ENCODE measurements around the gene ROR2. TPM values are rescaled to one million over a fixed set of nuclear protein-coding genes. Genes with fewer than 3 reads are reported as not detected.

ROR2 gene
- total RNA-seq, 1 donor from 2014 or later: 14.9 TPM

DNA sequence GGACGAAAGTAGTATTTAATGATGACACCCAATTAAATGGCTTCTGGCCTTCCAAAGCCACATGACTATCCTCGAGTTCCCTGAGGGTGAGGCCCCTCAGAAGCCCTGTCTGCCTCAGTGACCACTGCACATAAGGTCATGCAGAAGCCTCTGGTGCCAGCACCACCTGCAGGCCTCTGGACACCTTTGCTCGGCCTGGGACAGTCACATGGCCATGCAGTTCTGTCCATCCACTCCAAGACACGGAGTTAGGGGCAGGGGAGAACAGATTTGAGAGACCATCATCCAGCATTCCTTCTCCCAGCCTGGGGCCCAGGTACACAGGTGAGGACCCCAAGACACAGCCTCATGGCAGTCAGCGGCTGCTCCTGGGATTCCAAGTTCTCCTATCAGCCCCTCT lies 145.0 kb downstream of the ROR2 start:
- H3K4me1 Mint-ChIP-seq: peaks cover 23% of the 10 kb centered on the region
- no peak overlapping the region for H3K4me3 Mint-ChIP-seq
- no peak for DNase-seq (ENCODE audit: low read depth, low spot score)
- no peaks in the 10 kb centered on the region for H3K36me3 Mint-ChIP-seq (ENCODE audit: low read depth)
- H3K9me3 Mint-ChIP-seq: no peaks in the 10 kb centered on the region
- H3K27me3 Mint-ChIP-seq (ENCODE audit: low read depth): no peaks in the 10 kb centered on the region
- TF ChIP-seq, protein P1, sequence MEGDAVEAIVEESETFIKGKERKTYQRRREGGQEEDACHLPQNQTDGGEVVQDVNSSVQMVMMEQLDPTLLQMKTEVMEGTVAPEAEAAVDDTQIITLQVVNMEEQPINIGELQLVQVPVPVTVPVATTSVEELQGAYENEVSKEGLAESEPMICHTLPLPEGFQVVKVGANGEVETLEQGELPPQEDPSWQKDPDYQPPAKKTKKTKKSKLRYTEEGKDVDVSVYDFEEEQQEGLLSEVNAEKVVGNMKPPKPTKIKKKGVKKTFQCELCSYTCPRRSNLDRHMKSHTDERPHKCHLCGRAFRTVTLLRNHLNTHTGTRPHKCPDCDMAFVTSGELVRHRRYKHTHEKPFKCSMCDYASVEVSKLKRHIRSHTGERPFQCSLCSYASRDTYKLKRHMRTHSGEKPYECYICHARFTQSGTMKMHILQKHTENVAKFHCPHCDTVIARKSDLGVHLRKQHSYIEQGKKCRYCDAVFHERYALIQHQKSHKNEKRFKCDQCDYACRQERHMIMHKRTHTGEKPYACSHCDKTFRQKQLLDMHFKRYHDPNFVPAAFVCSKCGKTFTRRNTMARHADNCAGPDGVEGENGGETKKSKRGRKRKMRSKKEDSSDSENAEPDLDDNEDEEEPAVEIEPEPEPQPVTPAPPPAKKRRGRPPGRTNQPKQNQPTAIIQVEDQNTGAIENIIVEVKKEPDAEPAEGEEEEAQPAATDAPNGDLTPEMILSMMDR (conservative IDR thresholded peaks at IDR 0.05): no peak
- H3K27ac Mint-ChIP-seq (ENCODE audit: unreplicated experiment): no peak overlapping the region

DNA sequence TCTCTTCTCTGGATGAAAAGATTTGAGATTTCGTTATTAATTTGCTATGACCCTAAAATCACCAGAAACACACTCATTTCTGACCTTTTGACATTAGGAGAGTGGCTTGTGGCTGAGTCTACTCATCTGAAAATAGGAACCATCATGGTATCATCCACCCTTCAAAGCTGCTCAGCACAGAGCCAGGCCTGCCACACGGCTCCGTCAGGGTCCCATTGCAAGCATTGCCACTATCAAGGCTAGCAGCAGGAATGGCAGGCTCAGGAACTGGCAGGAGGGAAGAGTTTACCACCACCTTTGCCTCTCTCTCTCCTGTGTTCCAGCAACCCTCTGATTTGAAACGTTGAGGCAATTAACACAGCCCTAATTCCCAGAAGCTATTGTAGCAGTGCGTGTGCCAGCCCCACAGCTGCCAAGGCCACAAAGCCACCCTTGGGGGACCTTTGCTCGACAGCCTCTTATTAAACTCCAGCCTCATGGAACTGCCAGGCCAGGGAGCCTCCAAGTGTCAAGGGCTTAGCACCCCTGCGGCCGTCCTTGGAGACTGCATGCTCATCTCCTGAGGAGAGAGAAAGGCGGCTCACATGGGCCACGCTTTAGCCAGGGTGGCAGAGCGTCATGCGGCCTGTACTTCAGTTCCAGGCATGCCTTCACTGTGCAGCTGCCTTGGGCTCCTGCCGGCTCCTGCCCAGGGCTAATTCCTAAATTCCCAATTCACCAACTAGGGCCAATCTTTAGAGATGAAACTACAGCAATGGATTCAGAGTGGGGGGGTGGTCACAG lies 145.9 kb downstream of the ROR2 start:
- TF ChIP-seq, protein P1 (conservative IDR thresholded peaks at IDR 0.05): no peak
- H3K4me1 Mint-ChIP-seq: peaks cover 24% of the 10 kb centered on the region
- no peaks in the 10 kb centered on the region for H3K27me3 Mint-ChIP-seq (ENCODE audit: low read depth)
- H3K36me3 Mint-ChIP-seq (ENCODE audit: low read depth): no peaks in the 10 kb centered on the region
- H3K9me3 Mint-ChIP-seq: no peaks in the 10 kb centered on the region
- no peak for DNase-seq (ENCODE audit: low read depth, low spot score)
- peak overlapping the region; percentile 78 for H3K27ac Mint-ChIP-seq (ENCODE audit: unreplicated experiment)
- no peak overlapping the region for H3K4me3 Mint-ChIP-seq

DNA sequence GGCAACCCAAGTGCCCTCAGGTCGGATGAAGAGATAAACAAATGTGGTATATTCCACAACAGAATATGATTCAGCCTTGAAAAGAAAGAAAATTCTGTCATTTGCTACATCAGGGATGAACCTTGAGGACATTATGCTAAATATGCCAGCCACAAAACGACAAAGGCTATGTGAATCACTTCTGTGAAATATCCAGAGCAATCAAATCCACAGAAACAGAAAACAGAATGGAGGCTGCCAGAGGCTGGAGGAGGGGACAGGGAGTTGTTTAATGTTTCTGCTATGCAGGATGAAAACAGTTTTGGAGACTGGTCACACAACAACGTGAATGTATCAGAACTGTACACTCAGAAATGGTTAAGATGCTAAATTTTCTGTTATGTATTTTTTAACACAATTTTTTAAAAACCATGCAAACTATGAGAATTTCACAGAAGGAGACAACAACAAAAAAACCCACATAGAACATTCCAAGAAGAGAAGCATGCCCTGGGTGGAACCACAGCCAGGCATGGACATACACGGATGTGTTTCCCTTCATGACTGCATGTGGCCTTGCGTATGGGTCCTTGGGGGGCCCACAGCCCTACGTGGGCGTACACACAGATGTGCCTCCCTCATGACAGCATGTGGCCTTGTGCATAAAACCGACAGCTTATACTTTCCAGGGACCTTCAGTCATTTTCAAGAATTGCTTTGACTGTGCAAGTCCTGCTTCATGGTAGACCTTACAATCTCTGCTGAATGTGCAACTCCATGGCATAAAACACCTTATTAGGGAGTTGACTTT lies 146.7 kb downstream of the ROR2 start:
- H3K36me3 Mint-ChIP-seq (ENCODE audit: low read depth): no peaks in the 10 kb centered on the region
- TF ChIP-seq, protein P1 (conservative IDR thresholded peaks at IDR 0.05): no peak
- H3K27ac Mint-ChIP-seq (ENCODE audit: unreplicated experiment): no peak overlapping the region
- DNase-seq (ENCODE audit: low read depth, low spot score): no peak
- peaks cover 28% of the 10 kb centered on the region for H3K4me1 Mint-ChIP-seq
- no peak overlapping the region for H3K4me3 Mint-ChIP-seq
- no peaks in the 10 kb centered on the region for H3K9me3 Mint-ChIP-seq
- no peaks in the 10 kb centered on the region for H3K27me3 Mint-ChIP-seq (ENCODE audit: low read depth)

DNA sequence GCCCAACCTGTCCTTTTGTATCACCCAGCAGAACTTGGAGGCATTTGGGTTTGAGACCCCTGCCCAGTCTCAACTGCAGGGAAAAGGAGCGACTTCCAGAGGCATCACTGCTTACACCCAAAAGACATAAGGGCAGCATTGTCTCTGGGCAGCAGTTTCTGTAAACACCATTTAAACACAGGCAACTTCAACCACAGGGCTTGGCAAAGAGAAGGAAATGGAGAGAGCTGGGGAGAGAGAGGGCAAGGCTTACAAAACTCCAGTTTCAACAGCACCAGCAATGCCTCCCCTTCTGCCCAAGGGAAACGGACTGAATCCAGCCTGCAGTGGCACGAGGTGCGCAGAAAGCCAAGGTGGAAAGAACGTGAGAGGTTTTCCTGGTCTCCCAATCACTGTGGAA lies 147.6 kb downstream of the ROR2 start:
- Mint-ChIP-seq H3K36me3 (ENCODE audit: low read depth) (no peaks in the 10 kb centered on the region), H3K4me3 (no peak overlapping the region), H3K4me1 (peaks cover 28% of the 10 kb centered on the region), H3K9me3 (no peaks in the 10 kb centered on the region), H3K27me3 (ENCODE audit: low read depth) (no peaks in the 10 kb centered on the region), H3K27ac (ENCODE audit: unreplicated experiment) (no peak overlapping the region)
- TF ChIP-seq, protein P1 (conservative IDR thresholded peaks at IDR 0.05): no peak
- no peak for DNase-seq (ENCODE audit: low read depth, low spot score)

DNA sequence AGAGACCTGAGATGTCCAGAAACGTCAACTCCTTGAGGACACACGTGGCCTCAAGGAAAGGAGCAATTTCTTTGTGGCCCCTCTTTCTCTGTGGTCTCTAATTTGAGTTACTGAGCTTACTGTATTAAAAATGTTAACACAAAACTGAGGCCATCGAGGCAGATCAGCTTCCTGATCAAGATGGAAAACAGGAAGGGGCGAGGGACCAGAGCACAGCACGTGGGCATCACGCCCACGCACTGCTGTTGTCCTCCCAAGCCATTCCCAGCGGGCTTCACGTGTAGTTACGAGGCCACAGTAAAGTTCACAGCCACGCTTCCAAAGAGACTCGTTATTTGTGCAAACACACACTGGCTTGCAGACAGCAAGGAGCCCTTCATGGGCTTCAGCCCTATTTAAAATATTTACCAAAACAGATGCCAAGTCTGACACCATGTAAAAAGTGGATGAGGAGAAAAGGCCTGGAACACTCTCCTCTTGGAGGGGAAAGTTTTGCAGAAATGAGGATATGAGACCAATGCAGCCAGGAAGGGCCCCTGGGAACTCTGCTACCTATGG lies 149.5 kb downstream of the ROR2 start:
- H3K4me1 Mint-ChIP-seq: peaks cover 33% of the 10 kb centered on the region
- no peaks in the 10 kb centered on the region for H3K9me3 Mint-ChIP-seq
- no peaks in the 10 kb centered on the region for H3K27me3 Mint-ChIP-seq (ENCODE audit: low read depth)
- H3K27ac Mint-ChIP-seq (ENCODE audit: unreplicated experiment): no peak overlapping the region
- TF ChIP-seq, protein P1 (conservative IDR thresholded peaks at IDR 0.05): no peak
- no peaks in the 10 kb centered on the region for H3K36me3 Mint-ChIP-seq (ENCODE audit: low read depth)
- no peak for DNase-seq (ENCODE audit: low read depth, low spot score)
- no peak overlapping the region for H3K4me3 Mint-ChIP-seq

Measured in neural crest cell (in vitro differentiated cells).